Epithelial cell of proximal tubule (primary cell): ENCODE measurements around the gene TWSG1. TPM values are rescaled to one million over a fixed set of nuclear protein-coding genes. Genes with fewer than 3 reads are reported as not detected.

Experiments used
- DNase-seq: peaks from one replicate; pipeline ENCODE4 v3.0.0-alpha.2; 2011; ENCODE audit warnings: low read depth
- H3K4me3 ChIP-seq: 2 replicates; pipeline ENCODE4 v1.5.1; 2011; ENCODE audit warnings: low read depth, mild to moderate bottlenecking, low read length
- total RNA-seq: library from RNA; depleted of rRNA; stranded (reverse); fragments of >200 nt; gene quantifications from 2 replicates; pipeline ENCODE4 v1.2.3, GENCODE V29; 2015
- TF ChIP-seq, protein P1 (sequence below): conservative IDR thresholded peaks from 2 replicates; pipeline ENCODE4 v1.5.1; 2012; ENCODE audit warnings: low read depth, mild to moderate bottlenecking, low read length

TWSG1 gene
- total RNA-seq, 1 donor from 2014 or later: 40.5 TPM

DNA sequence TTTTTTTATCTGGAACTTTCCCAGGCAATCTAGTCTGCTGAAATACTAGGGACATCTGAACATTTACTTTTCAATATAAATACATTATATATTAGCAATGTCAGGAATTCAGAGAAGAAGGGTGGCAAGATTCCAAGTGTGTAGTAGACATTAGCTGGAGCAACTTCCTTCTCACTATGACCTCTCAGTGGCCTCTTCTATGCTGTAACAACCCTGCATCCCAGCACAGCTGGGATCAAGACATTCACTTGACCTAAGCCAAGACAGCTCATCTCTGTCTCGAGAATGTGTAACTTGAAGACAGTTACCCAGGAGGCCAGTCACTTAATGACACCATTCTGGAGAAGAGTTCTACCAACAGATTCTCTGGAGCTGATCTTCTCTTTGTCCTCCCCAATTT is 79.0 kb downstream of the TWSG1 start:
- TF ChIP-seq, protein P1, sequence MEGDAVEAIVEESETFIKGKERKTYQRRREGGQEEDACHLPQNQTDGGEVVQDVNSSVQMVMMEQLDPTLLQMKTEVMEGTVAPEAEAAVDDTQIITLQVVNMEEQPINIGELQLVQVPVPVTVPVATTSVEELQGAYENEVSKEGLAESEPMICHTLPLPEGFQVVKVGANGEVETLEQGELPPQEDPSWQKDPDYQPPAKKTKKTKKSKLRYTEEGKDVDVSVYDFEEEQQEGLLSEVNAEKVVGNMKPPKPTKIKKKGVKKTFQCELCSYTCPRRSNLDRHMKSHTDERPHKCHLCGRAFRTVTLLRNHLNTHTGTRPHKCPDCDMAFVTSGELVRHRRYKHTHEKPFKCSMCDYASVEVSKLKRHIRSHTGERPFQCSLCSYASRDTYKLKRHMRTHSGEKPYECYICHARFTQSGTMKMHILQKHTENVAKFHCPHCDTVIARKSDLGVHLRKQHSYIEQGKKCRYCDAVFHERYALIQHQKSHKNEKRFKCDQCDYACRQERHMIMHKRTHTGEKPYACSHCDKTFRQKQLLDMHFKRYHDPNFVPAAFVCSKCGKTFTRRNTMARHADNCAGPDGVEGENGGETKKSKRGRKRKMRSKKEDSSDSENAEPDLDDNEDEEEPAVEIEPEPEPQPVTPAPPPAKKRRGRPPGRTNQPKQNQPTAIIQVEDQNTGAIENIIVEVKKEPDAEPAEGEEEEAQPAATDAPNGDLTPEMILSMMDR: no peak
- H3K4me3 ChIP-seq: no peak overlapping the region
- peak; percentile 79 for DNase-seq

DNA sequence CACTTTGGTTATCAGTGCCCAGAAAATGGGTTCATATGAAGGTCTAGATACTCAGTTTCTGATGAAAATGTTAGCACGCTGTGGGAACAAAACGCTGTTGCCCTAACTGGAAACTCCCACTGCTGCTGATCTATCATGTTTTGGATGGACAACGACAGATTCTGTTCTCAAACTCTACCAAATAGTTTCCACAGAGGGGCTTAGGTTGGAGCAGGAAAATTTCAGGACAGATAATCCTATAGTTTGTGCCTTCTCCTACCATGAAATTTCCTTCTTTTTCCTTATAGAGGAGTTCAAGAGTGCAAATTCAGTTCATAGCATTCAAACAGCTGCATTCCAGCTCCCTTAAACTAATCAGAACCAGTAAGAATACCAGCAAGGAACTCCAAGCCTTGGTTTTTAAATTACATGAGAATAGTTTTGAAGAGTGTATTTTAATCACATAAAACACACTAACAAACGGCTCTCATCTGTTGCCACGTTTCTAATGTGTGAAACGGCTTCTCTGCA is 82.0 kb downstream of the TWSG1 start:
- no peak for DNase-seq
- peak overlapping the region; percentile 4 for H3K4me3 ChIP-seq
- TF ChIP-seq, protein P1: no peak

DNA sequence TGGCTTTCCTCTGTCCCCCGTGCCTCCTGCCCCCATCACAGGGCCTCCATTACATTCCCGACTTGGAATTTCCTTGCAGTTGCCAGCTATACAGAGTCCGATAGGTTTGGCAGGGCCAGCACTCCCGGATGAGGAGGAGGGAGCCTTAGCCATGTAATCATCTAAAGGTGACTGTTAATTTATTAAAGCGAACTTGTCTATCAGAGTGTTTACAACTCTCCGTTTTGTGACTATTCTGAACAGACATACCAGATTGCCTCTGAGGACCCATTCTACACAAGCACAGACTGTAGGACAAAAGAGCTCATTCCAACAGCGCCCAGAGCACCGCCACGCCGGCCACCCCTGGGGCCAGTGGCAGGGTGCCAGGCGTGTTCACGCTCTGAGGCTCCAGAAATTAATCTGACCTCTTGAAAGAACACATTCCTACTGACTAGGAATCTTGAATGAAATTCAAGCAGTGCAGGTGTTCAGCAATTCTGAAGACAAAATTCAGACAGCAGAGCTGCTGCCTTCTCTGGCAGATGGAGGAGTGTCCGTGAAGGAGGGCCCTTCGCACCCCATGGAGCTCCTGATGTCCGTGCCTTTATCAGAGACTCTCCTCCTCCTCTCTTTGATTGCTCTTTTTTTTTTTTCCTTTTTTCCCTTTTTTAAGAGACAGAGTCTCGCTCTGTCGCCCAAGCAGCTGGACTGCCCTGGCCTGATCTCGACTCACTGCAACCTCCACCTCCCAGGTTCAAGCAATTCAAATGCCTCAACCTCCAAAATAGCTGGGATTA is 82.7 kb downstream of the TWSG1 start:
- TF ChIP-seq, protein P1: no peak
- peak overlapping the region; percentile 4 for H3K4me3 ChIP-seq
- peak; percentile 69 for DNase-seq

DNA sequence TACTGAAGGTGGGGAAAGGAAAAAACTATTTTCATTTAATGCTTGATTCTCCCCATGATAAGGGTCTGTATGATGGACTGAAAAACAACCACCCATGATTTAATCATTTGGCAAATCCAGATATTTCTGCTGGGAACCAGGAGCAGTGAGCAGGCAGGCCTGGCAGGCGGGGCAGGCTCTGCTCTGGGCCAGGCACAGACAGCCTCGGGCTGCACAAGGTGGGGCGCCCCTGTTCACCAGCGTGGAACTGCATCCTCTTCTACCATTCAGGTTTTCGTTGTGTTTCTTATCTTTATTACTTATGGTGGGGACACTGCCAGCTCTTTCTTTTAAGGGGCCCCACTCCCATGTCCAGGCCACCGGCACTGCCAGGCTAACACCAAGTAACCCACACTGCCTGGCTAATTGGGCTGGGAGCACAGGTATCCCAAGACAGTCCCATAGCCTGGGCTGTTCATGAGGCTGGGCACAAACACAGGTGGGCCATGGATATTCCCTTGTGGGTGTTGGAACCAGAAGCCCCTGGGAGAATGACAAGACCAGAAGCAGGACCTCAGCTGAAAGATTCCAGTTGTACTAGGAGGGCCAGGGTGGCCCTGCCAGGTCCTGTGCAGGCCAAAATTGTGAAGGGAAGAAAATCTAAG is 83.6 kb downstream of the TWSG1 start:
- no peak for DNase-seq
- TF ChIP-seq, protein P1: no peak
- no peak overlapping the region for H3K4me3 ChIP-seq

DNA sequence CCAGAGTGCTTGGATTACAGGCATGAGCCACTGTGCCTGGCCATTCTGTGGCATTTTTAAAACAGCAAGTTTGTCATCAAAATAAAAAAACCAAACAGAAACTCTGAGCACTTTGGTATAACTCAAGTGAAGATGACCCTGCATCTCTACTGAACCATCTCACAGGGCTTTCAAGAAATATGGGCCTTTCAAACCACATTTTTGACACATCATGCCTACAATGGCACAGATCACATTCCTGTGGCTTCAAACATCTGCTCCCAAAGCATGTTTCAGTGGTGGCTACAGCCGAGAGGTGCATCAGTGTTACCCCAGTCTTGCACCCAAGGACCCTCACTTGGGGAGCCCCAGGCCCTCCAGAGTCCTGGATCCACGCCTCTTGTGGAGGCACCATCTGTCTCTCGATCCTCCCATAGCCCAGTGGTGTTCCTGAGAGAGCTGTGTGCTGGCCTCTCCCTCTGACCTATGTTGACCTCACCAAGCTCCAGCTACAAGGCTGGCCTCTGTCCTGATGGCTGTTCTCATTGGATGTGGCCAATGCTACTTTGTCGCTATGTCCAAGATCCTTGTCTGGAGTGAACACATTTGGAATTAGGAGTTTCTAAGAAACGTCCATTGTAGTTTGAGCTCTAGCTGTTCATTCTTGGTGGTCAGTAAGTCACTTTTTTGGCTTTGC is 85.5 kb downstream of the TWSG1 start:
- no peak for DNase-seq

DNA sequence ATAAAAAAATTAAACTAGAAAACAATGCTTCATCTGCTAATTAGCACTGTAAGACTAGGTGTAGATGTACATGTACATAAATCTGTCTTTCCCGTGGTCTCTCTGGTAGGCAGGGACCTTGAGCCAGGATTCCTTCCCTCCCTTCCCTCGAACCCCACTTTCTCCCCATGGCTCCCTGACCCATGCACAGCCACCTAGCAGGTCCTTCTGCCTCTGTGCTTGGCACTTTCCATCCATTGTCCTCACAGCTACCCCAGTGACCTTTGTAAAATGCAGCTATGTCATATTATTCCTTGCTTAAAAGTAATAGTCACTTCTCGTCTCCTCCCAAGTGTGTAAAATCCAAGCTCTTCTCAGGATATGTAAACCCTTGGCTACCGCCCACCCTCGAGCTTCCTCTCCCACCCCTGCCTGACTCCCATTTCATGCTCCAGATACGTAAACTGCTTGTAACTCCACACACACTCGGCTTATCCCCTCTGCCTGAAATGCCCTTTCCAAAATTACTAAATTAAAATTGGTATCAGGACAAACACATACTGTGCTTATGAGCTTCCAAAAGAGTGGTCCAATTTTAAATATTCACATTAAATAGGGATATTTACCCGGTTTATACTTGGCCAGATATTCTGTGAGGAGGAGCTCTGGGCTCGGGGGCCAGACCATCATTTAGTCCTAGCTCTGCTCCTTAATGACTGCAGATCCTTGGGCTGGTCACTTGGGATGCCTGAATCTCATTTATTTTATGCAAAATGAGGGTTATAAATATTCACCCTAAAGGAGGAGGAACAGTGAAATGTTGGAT is 86.7 kb downstream of the TWSG1 start:
- no peak overlapping the region for H3K4me3 ChIP-seq
- DNase-seq: no peak
- TF ChIP-seq, protein P1: no peak

More for the DNA sequence above, 85.5 kb downstream of the TWSG1 start:
- H3K4me3 ChIP-seq: no peak overlapping the region
- TF ChIP-seq, protein P1: no peak
